ENCODE measurements around the gene RALY. TPM values are rescaled to one million over a fixed set of nuclear protein-coding genes. Genes with fewer than 3 reads are reported as not detected.

RALY gene
- total RNA-seq, 1 experiment from 2014 or later: 164 TPM

GRCh38 chr20:34015401-34016335 lies 22.0 kb downstream of the RALY start:
- Histone ChIP-seq H3K27me3 (ENCODE audit: control insufficient read depth, insufficient read depth, low read length) (no peaks in the 10 kb centered on the region), H3K4me1 (ENCODE audit: control insufficient read depth, insufficient read depth, low read length) (peaks cover 10% of the 10 kb centered on the region; the same call in 1 of the 2 replicates), H3K4me3 (ENCODE audit: low read depth in 2 of 2, low read length in 2 of 2) (no peak overlapping the region), H3K27ac (ENCODE audit: low read length) (no peak overlapping the region), H3K36me3 (ENCODE audit: control insufficient read depth, insufficient read depth, low read length) (no peaks in the 10 kb centered on the region), H3K9me3 (ENCODE audit: control insufficient read depth, insufficient read depth, low read depth, low read length) (no peaks in the 10 kb centered on the region)
- ATAC-seq: no peak
- ChIA-PET CTCF (no interaction called here), POLR2A (no interaction called here)
- intact Hi-C loops (cut with micrococcal nuclease; ENCODE audit: unreplicated experiment): no loop called here
- no peak for DNase-seq (ENCODE audit: low read depth, low spot score)
- TF ChIP-seq SIN3A (IDR thresholded peaks at IDR 0.05; ENCODE audit: borderline replicate concordance, insufficient read depth, low read depth, low read length) (no peak), CTCF (IDR thresholded peaks at IDR 0.05) (no peak), TCF7L2 (IDR thresholded peaks at IDR 0.05; ENCODE audit: low read depth, low read length) (no peak), POLR2AphosphoS5 (IDR thresholded peaks at IDR 0.05; ENCODE audit: low read depth, low read length) (no peak)
- TF ChIP-seq, protein P1, sequence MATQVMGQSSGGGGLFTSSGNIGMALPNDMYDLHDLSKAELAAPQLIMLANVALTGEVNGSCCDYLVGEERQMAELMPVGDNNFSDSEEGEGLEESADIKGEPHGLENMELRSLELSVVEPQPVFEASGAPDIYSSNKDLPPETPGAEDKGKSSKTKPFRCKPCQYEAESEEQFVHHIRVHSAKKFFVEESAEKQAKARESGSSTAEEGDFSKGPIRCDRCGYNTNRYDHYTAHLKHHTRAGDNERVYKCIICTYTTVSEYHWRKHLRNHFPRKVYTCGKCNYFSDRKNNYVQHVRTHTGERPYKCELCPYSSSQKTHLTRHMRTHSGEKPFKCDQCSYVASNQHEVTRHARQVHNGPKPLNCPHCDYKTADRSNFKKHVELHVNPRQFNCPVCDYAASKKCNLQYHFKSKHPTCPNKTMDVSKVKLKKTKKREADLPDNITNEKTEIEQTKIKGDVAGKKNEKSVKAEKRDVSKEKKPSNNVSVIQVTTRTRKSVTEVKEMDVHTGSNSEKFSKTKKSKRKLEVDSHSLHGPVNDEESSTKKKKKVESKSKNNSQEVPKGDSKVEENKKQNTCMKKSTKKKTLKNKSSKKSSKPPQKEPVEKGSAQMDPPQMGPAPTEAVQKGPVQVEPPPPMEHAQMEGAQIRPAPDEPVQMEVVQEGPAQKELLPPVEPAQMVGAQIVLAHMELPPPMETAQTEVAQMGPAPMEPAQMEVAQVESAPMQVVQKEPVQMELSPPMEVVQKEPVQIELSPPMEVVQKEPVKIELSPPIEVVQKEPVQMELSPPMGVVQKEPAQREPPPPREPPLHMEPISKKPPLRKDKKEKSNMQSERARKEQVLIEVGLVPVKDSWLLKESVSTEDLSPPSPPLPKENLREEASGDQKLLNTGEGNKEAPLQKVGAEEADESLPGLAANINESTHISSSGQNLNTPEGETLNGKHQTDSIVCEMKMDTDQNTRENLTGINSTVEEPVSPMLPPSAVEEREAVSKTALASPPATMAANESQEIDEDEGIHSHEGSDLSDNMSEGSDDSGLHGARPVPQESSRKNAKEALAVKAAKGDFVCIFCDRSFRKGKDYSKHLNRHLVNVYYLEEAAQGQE (IDR thresholded peaks at IDR 0.05; ENCODE audit: insufficient read depth in 1 of 2, low read depth in 2 of 2, low read length in 1 of 2): no peak
- in situ Hi-C loops (cut with HindIII; ENCODE audit: low pct_unique_long_range_greater_than_20kb, low sequenced_read_pairs): no loop called here
- no TSS peak for BruUV-seq (replicated peaks)

DNA sequence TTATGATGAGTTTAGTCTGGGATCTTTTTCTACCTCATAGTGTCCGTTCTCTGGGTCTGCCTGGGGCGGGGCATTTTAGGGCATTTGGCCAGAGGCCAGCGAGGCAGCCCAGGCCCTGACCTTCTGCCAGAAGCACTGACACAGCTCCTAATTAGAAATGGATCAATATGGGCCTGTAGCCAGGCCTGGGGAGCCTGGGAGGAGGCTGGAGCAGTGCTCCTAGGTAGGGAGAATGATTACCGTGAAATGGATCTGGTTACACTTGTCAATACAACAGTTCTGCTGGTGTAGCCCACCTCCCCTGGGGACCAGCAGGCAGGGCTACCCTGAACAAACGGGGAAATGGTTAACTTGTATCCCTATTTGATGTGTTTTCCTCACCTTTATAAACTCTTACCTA lies 23.0 kb downstream of the RALY start:
- no peak for ATAC-seq
- ChIA-PET CTCF (no interaction called here), POLR2A (no interaction called here)
- Histone ChIP-seq H3K27ac (ENCODE audit: low read length) (no peak overlapping the region), H3K36me3 (ENCODE audit: control insufficient read depth, insufficient read depth, low read length) (no peaks in the 10 kb centered on the region), H3K4me3 (ENCODE audit: low read depth in 2 of 2, low read length in 2 of 2) (no peak overlapping the region), H3K27me3 (ENCODE audit: control insufficient read depth, insufficient read depth, low read length) (no peaks in the 10 kb centered on the region), H3K9me3 (ENCODE audit: control insufficient read depth, insufficient read depth, low read depth, low read length) (no peaks in the 10 kb centered on the region), H3K4me1 (ENCODE audit: control insufficient read depth, insufficient read depth, low read length) (peaks cover 10% of the 10 kb centered on the region; the same call in 1 of the 2 replicates)
- BruUV-seq (replicated peaks): no TSS peak
- in situ Hi-C loops (cut with HindIII; ENCODE audit: low pct_unique_long_range_greater_than_20kb, low sequenced_read_pairs): no loop called here
- no peak for DNase-seq (ENCODE audit: low read depth, low spot score)
- intact Hi-C loops (cut with micrococcal nuclease; ENCODE audit: unreplicated experiment): no loop called here
- no peak for TF ChIP-seq TCF7L2 (IDR thresholded peaks at IDR 0.05; ENCODE audit: low read depth, low read length)
- TF ChIP-seq POLR2AphosphoS5 (IDR thresholded peaks at IDR 0.05; ENCODE audit: low read depth, low read length): no peak
- no peak for TF ChIP-seq CTCF (IDR thresholded peaks at IDR 0.05)
- TF ChIP-seq, protein P1 (IDR thresholded peaks at IDR 0.05; ENCODE audit: insufficient read depth in 1 of 2, low read depth in 2 of 2, low read length in 1 of 2): no peak
- TF ChIP-seq SIN3A (IDR thresholded peaks at IDR 0.05; ENCODE audit: borderline replicate concordance, insufficient read depth, low read depth, low read length): no peak
